Measurements from ENCODE around the gene EXOSC3. TPM values are rescaled to one million over a fixed set of nuclear protein-coding genes. Genes with fewer than 3 reads are reported as not detected.
"Not testable (repeated sequence)": the region's sequence is repeated elsewhere in the genome, so short reads cannot be mapped to it uniquely, and the experiment has no call there.

The EXOSC3 gene
- total and polyA plus RNA-seq, 11 donors, result 9.6 to 24.0 (median 14.0) TPM

- no peak for ATAC-seq
- H3K4me1 ChIP-seq, result peaks cover 0 to 11% (median 6%) of the 10 kb centered on the region in 12 donors
- intact Hi-C loops (cut with DNase I), result loop anchor here in 5 of 10 donors (2.0 to 10.0 kb wide), 6 partner anchors 20 to 506 kb away; partner anchors contain the start of genes TOMM5 (in 2 of the 5) and POLR1E (in 1 of the 5)
- 76 to 83% (median 81%) methylated on average over 3 of the region's 3 CpGs for WGBS, 4 donors
- H3K27ac ChIP-seq, result no peak overlapping the region
- TF ChIP-seq, protein P1, sequence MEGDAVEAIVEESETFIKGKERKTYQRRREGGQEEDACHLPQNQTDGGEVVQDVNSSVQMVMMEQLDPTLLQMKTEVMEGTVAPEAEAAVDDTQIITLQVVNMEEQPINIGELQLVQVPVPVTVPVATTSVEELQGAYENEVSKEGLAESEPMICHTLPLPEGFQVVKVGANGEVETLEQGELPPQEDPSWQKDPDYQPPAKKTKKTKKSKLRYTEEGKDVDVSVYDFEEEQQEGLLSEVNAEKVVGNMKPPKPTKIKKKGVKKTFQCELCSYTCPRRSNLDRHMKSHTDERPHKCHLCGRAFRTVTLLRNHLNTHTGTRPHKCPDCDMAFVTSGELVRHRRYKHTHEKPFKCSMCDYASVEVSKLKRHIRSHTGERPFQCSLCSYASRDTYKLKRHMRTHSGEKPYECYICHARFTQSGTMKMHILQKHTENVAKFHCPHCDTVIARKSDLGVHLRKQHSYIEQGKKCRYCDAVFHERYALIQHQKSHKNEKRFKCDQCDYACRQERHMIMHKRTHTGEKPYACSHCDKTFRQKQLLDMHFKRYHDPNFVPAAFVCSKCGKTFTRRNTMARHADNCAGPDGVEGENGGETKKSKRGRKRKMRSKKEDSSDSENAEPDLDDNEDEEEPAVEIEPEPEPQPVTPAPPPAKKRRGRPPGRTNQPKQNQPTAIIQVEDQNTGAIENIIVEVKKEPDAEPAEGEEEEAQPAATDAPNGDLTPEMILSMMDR (IDR thresholded peaks at IDR 0.05), result no peak
- TF ChIP-seq POLR2A (IDR thresholded peaks at IDR 0.05), result no peak
- H3K27me3 ChIP-seq, result no peaks in the 10 kb centered on the region
- peaks cover 0 to 21% (median 6%) of the 10 kb centered on the region in 9 donors for H3K36me3 ChIP-seq
- no peak overlapping the region for H3K4me3 ChIP-seq
- DNase-seq, result no peak
- no peaks in the 10 kb centered on the region for H3K9me3 ChIP-seq
These were observed 26.1 kb downstream of the EXOSC3 start for GRCh38 chr9:37758747-37759146.

- ATAC-seq, result peak; percentile 84 to 97 (median 94)
- TF ChIP-seq POLR2A (IDR thresholded peaks at IDR 0.05), result no peak
- TF ChIP-seq, protein P1 (IDR thresholded peaks at IDR 0.05), result no peak
- Histone ChIP-seq H3K4me3 (peak within 1 kb of the TSS; percentile 69 to 95 (median 86)), H3K4me1 (peaks cover 0 to 15% (median 7%) of the 10 kb centered on the region in 12 donors), H3K27me3 (no peaks in the 10 kb centered on the region), H3K27ac (peak within 1 kb of the TSS; percentile 56 to 88 (median 80)), H3K36me3 (peaks cover 0 to 3% (median 0%) of the 10 kb centered on the region in 9 donors), H3K9me3 (no peaks in the 10 kb centered on the region)
- intact Hi-C loops (cut with DNase I), result loop anchor here in 4 of 10 donors (2.0 to 10.0 kb wide), 5 partner anchors 149 to 511 kb away; partner anchors contain the start of genes TOMM5 (in 2 of the 4) and POLR1E (in 1 of the 4)
- 3 to 7% (median 4%) methylated on average over 23 to 40 of the region's 40 CpGs for WGBS, 4 donors
- peak; percentile 67 to 80 (median 75) for DNase-seq
These were observed 31.2 kb downstream of the EXOSC3 start, which contains the start of gene TRMT10B for GRCh38 chr9:37753489-37754190. Gene TRMT10B, plus strand, starts transcription at chr9:37753805. Its CDS starts 8,127 bp downstream, at chr9:37761932.

GRCh38 chr9:37752642-37753488 is 32.0 kb downstream of the EXOSC3 start:
- H3K4me1 ChIP-seq, result peaks cover 0 to 15% (median 7%) of the 10 kb centered on the region in 12 donors
- peak overlapping the region in 7 of 12 donors; percentile 71 to 88 (median 83) for H3K27ac ChIP-seq
- peak in 1 of 4 donors; percentile 4 for ATAC-seq
- H3K4me3 ChIP-seq, result peak overlapping the region; percentile 69 to 95 (median 86)
- intact Hi-C loops (cut with DNase I), result loop anchor here in 4 of 10 donors (10.0 kb wide), 4 partner anchors 158 to 512 kb away; partner anchors contain the start of genes TOMM5 (in 2 of the 4) and POLR1E (in 1 of the 4)
- no peak for DNase-seq
- no peaks in the 10 kb centered on the region for H3K27me3 ChIP-seq
- no peaks in the 10 kb centered on the region for H3K9me3 ChIP-seq
- 90 to 93% (median 92%) methylated on average over 29 of the region's 29 CpGs for WGBS, 4 donors
- H3K36me3 ChIP-seq, result peaks cover 0 to 3% (median 0%) of the 10 kb centered on the region in 9 donors
- no peak for TF ChIP-seq POLR2A (IDR thresholded peaks at IDR 0.05)
- TF ChIP-seq, protein P1 (IDR thresholded peaks at IDR 0.05), result no peak

DNA sequence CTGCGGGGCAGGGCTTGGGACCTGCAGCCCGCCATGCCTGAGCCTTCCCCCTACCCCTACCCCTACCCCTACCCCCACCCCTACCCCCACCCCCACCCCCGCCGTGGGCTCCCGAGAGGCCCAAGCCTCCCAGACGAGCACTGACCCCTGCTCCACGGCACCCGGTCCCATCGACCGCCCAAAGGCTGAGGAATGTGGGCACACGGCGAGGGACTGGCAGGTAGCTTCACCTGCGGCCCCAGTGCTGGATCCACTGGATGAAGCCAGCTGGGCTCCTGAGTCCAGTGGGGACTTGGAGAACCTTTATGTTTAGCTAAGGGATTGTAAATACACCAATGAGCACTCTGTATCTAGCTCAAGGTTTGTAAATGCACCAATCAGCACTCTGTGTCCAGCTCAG is 32.8 kb downstream of the EXOSC3 start:
- not testable (repeated sequence) for H3K9me3 ChIP-seq, H3K27me3 ChIP-seq, ATAC-seq, H3K36me3 ChIP-seq, H3K4me3 ChIP-seq, H3K27ac ChIP-seq
- H3K4me1 ChIP-seq, result peaks cover 0 to 15% (median 7%) of the 10 kb centered on the region in 12 donors
- peak in 1 of 5 donors; percentile 51 for DNase-seq
- intact Hi-C loops (cut with DNase I), result loop anchor here in 4 of 10 donors (10.0 kb wide), 4 partner anchors 157 to 513 kb away; partner anchors contain the start of genes TOMM5 (in 2 of the 4) and POLR1E (in 1 of the 4)
- WGBS, 4 donors, result 89 to 100% (median 94%) methylated on average over 2 to 13 of the region's 13 CpGs

DNA sequence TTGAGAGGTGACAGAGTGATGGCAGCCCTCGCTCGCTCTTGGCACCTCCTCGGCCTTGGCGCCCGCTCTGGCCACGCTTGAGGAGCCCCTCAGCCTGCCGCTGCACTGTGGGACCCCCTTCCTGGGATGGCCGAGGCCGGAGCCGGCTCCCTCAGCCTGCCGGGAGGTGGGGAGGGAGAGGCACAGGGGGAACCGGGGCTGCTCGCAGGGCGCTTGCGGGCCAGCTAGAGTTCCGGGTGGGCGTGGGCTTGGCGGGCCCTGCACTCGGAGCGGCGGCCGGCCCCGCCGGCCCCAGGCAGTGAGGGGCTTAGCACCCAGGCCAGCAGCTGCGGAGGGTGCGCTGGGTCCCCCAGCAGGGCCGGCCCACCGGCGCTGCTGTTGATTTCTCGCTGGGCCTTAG is 33.2 kb downstream of the EXOSC3 start:
- H3K4me3 ChIP-seq, H3K9me3 ChIP-seq, H3K27me3 ChIP-seq, ATAC-seq, H3K36me3 ChIP-seq, H3K27ac ChIP-seq: not testable (repeated sequence)
- H3K4me1 ChIP-seq, result peaks cover 0 to 15% (median 7%) of the 10 kb centered on the region in 12 donors
- peak in 1 of 5 donors; percentile 54 for DNase-seq
- intact Hi-C loops (cut with DNase I), result loop anchor here in 4 of 10 donors (10.0 kb wide), 4 partner anchors 157 to 513 kb away; partner anchors contain the start of genes TOMM5 (in 2 of the 4) and POLR1E (in 1 of the 4)
- 87 to 92% (median 89%) methylated on average over 13 to 30 of the region's 30 CpGs for WGBS, 4 donors

All from heart left ventricle (tissue), 16 donors.